Activated T-cell treated with anti-CD3 and anti-CD28 coated beads, Interleukin-2, amount 50 U/mL, for 72 hours (primary cell): ENCODE results near the gene MRPL46. TPM values are rescaled to one million over a fixed set of nuclear protein-coding genes. Genes with fewer than 3 reads are reported as not detected.
"Not testable (repeated sequence)": the region's sequence is repeated elsewhere in the genome, so short reads cannot be mapped to it uniquely, and the experiment has no call there.

Source experiments
- ATAC-seq, 2 donors: fragments of 150-1000 bp; cut with Tn5 transposase; replicated peaks in 1 of 2; 2 replicates each; pipeline ENCODE4 v1.10.0; 2021; ENCODE audit warnings: moderate library complexity in 2 of 2, mild to moderate bottlenecking in 1 of 2
- DNase-seq, 2 donors: peaks; one replicate each; pipeline ENCODE4 v3.0.0; 2021 to 2022; ENCODE audit warnings: mixed read lengths in 1 of 2
- H3K27ac Mint-ChIP-seq: one replicate; pipeline ENCODE4 v1.8.0; 2022; ENCODE audit warnings: mild to moderate bottlenecking, moderate library complexity, mixed read lengths
- H3K27me3 Mint-ChIP-seq: one replicate; pipeline ENCODE4 v1.8.0; 2022; ENCODE audit warnings: low read depth, mixed read lengths
- H3K36me3 Mint-ChIP-seq, 2 donors: one replicate each; pipeline ENCODE4 v1.8.0; 2022; ENCODE audit warnings: mixed read lengths in 2 of 2, mild to moderate bottlenecking in 1 of 2; ENCODE audit not compliant: insufficient read depth in 2 of 2
- H3K4me1 Mint-ChIP-seq: one replicate; pipeline ENCODE4 v1.8.0; 2022; ENCODE audit warnings: low read depth, mixed read lengths
- H3K4me3 Mint-ChIP-seq, 2 donors: one replicate each; pipeline ENCODE4 v1.8.0; 2022; ENCODE audit warnings: mild to moderate bottlenecking in 2 of 2, mixed read lengths in 2 of 2, moderate library complexity in 2 of 2
- H3K9me3 Mint-ChIP-seq, 2 donors: one replicate each; pipeline ENCODE4 v1.8.0; 2022; ENCODE audit warnings: mixed read lengths in 2 of 2
- total RNA-seq, 2 donors: library from RNA; stranded (reverse); gene quantifications; one replicate each; pipeline ENCODE4 v1.2.3, GENCODE V29; 2022

The MRPL46 gene
- total RNA-seq, 2 donors from 2014 or later: 35.8 to 36.7 TPM

DNA sequence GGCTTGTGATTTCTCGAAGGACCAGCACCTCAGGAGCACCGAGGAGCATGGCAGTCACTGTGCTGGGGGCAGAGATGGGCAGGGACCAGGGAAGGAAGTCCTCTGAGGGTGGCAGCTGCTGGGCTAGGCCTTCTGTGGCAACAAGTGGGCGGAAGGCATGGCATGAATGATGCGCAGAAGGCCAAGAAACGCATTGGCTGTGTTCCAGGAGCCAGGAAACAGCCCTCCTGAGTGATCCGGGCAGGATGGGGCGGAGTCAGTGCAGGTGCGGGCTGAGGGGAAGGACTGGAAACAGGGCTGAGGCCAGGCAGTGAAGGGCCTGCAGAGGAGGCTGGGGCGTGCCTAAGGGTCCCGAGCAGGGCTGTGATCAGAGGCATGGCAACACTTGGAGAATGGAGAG is 24.0 kb upstream of the MRPL46 start:
- no peak overlapping the region for H3K27ac Mint-ChIP-seq
- no peak for DNase-seq
- no peak for ATAC-seq
- no peak overlapping the region for H3K4me3 Mint-ChIP-seq
- no peaks in the 10 kb centered on the region for H3K36me3 Mint-ChIP-seq
- no peaks in the 10 kb centered on the region for H3K9me3 Mint-ChIP-seq
- no peaks in the 10 kb centered on the region for H3K27me3 Mint-ChIP-seq
- H3K4me1 Mint-ChIP-seq: no peaks in the 10 kb centered on the region

DNA sequence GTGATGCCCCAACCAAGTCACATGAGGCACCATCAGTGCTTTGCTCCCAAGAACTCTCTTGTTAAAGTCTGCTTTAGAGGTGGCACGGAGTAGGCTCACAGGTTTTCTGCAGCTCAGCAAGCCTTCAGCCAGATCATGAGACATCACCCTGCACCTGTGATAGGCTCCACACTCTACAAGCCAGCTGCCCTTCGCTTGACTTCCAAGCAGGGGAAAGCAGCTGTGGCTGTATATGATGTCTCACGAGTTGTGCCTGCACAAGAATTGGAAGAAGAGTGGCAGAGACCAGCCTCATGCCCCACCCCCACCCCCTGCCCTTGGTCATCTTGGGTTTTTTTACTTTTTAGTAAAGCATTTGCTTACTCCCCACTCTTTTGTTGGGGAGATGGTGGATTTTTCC is 22.8 kb upstream of the MRPL46 start:
- Mint-ChIP-seq H3K27ac (no peak overlapping the region), H3K9me3 (no peaks in the 10 kb centered on the region), H3K36me3 (no peaks in the 10 kb centered on the region), H3K4me1 (no peaks in the 10 kb centered on the region), H3K4me3 (no peak overlapping the region), H3K27me3 (no peaks in the 10 kb centered on the region)
- ATAC-seq (no peak), DNase-seq (no peak)

GRCh38 chr15:88489321-88489720 is 22.1 kb upstream of the MRPL46 start:
- Mint-ChIP-seq H3K4me1 (no peaks in the 10 kb centered on the region), H3K9me3 (no peaks in the 10 kb centered on the region), H3K27ac (no peak overlapping the region), H3K36me3 (no peaks in the 10 kb centered on the region), H3K4me3 (no peak overlapping the region), H3K27me3 (no peaks in the 10 kb centered on the region)
- DNase-seq (no peak), ATAC-seq (no peak)

- Mint-ChIP-seq H3K36me3 (no peaks in the 10 kb centered on the region), H3K4me1 (no peaks in the 10 kb centered on the region), H3K27me3 (no peaks in the 10 kb centered on the region), H3K4me3 (no peak overlapping the region), H3K9me3 (no peaks in the 10 kb centered on the region), H3K27ac (no peak overlapping the region)
- no peak for ATAC-seq
- DNase-seq: no peak
Measured at GRCh38 chr15:88487796-88488523, 20.8 kb upstream of the MRPL46 start.

DNA sequence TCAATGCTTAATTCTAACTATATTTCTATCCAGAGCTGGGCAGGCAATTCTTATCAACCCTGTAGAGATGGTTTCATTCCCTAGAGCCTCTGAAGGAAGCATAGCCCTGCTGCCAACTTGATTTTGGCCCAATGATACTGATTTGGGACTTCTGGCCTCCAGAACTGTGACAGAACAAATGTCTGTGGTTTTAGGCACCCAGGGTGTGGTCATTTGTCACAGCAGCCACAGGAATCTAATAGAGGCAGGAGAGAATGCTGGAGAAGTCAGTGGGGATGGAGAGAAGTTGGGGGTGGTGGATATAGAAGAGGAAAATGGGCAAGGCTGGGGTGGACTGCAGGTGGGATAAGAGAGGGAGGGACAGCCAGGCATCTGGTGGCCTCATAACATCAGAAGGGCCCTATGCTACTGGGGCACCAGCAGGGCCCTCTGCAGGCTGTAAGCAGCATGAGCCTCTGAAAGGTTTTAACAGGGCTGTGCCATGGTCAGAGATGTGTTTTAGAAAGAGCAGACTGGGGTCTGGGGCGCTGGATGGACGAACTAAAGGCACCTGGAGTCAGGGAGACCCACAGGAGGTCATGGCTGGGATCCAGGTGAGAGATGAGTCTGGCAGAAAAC is 20.1 kb upstream of the MRPL46 start:
- no peaks in the 10 kb centered on the region for H3K4me1 Mint-ChIP-seq
- no peak overlapping the region for H3K27ac Mint-ChIP-seq
- H3K4me3 Mint-ChIP-seq: no peak overlapping the region
- no peaks in the 10 kb centered on the region for H3K27me3 Mint-ChIP-seq
- DNase-seq: no peak
- H3K9me3 Mint-ChIP-seq: no peaks in the 10 kb centered on the region
- H3K36me3 Mint-ChIP-seq: no peaks in the 10 kb centered on the region
- ATAC-seq: no peak

DNA sequence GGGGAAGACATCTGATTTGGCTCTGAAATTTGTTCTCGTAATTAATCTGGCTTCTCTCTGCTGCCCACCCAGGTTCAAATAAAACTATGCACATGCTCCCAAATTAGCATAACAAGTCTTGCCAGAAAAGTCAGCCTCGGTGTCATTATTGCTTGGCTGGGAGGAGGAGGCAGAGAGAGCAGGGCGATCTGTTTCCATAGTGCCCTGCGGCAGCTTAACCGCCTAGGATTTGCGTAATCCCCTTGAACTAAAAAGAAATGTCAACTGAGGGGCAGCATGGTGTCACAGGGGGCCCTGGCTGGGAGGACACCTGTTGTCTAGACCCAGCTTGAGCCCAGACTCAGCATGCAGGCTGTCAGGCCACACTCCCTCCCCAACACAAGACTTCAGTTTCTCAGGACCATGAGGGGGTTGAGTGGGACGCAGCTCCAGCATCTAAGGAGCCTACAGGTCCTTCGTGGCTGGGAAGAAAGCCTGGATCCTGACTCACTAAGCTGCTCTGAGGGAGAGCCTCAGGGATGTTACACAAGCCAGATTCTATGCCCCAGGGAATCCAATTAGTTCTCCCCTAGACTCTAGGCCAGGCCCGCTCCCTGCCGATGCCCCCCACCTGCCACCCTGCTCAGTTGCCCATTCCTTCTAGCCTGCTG is 17.6 kb upstream of the MRPL46 start:
- DNase-seq (no peak), ATAC-seq (no peak)
- no peaks in the 10 kb centered on the region for H3K4me1 Mint-ChIP-seq
- no peaks in the 10 kb centered on the region for H3K27me3 Mint-ChIP-seq
- H3K27ac Mint-ChIP-seq: no peak overlapping the region
- no peaks in the 10 kb centered on the region for H3K36me3 Mint-ChIP-seq
- H3K4me3 Mint-ChIP-seq: no peak overlapping the region
- H3K9me3 Mint-ChIP-seq: no peaks in the 10 kb centered on the region

GRCh38 chr15:88482263-88482662 is 15.1 kb upstream of the MRPL46 start:
- H3K9me3 Mint-ChIP-seq: no peaks in the 10 kb centered on the region
- no peak overlapping the region for H3K27ac Mint-ChIP-seq
- no peak for DNase-seq
- peaks cover under 1 to 2% of the 10 kb centered on the region in 2 donors for H3K36me3 Mint-ChIP-seq
- no peak overlapping the region for H3K4me3 Mint-ChIP-seq
- no peaks in the 10 kb centered on the region for H3K4me1 Mint-ChIP-seq
- no peak for ATAC-seq
- no peaks in the 10 kb centered on the region for H3K27me3 Mint-ChIP-seq

DNA sequence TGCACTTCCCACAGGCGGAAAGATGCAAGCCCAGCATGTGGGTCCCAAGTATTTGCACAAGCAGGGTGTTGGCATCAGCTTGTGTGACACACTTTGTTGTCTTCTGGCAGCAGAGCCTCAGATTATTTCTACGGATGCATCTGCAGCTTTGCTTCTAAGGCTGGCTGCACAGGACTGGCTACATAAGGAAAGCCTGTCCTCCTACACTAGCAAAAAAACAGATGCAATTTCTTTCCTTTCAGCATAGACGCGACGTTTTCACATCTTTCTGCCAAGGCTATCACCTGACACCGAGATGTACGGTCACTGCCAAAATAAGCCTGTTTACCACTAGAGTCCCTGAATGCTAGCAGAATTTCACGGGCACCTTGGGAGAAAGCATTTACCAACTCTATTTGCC is 13.8 kb upstream of the MRPL46 start:
- no peak overlapping the region for H3K27ac Mint-ChIP-seq

DNA sequence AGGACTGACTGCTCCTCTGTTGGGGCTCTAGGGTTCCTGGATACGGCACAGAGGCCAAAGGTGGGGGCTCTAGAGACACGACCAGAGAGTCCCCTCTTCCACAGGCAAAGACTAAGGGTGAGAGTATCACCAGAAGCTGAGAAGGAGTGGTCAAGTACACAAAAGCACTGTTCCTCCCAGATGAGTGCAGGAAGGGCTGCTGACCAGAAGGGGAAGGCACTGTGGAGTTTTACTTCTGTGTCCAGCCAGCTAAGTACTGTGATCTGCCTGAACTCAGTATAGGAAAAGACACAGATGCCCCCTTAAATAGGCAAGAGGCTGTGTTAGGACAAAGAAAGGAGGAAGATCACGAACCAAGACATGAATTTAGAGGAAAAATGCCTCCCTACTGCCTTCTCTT is 12.0 kb upstream of the MRPL46 start:
- no peaks in the 10 kb centered on the region for H3K9me3 Mint-ChIP-seq
- no peak for DNase-seq
- no peak for ATAC-seq
- no peaks in the 10 kb centered on the region for H3K4me1 Mint-ChIP-seq
- H3K27ac Mint-ChIP-seq: no peak overlapping the region
- H3K36me3 Mint-ChIP-seq: peaks cover 2 to 4% of the 10 kb centered on the region in 2 donors
- H3K4me3 Mint-ChIP-seq: no peak overlapping the region
- H3K27me3 Mint-ChIP-seq: no peaks in the 10 kb centered on the region

More for the DNA sequence above, 13.8 kb upstream of the MRPL46 start:
- no peak for DNase-seq
- Mint-ChIP-seq H3K9me3 (no peaks in the 10 kb centered on the region), H3K4me1 (no peaks in the 10 kb centered on the region), H3K36me3 (peaks cover 2 to 4% of the 10 kb centered on the region in 2 donors), H3K27me3 (no peaks in the 10 kb centered on the region), H3K4me3 (no peak overlapping the region)
- ATAC-seq: no peak

- ATAC-seq: no peak
- DNase-seq: no peak
- Mint-ChIP-seq H3K36me3 (peaks cover 2 to 4% of the 10 kb centered on the region in 2 donors), H3K4me3 (no peak overlapping the region), H3K27me3 (no peaks in the 10 kb centered on the region), H3K9me3 (no peaks in the 10 kb centered on the region), H3K4me1 (no peaks in the 10 kb centered on the region), H3K27ac (no peak overlapping the region)
Measured at GRCh38 chr15:88477904-88478303, 10.7 kb upstream of the MRPL46 start.

DNA sequence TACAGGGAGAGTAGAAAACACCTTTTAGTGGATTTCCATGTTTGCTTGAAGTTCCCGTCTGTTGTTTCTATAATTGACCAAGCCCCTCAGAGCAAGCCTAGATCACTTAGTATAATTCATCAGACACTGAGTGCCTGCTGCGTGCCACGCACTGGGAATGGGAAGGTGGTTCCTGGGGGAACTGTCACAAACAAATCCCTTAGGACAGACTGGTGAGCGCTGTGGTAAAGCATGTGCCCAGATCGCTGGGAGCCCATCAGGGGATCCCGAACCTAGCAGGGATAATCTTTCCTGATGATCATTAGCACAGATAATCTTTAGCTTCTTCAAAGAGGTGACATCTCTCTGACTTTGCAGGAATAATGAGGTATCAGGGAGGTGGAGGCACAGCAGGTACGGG is 9.9 kb upstream of the MRPL46 start:
- Mint-ChIP-seq H3K27ac (no peak overlapping the region), H3K4me1 (peaks cover 4% of the 10 kb centered on the region), H3K27me3 (no peaks in the 10 kb centered on the region), H3K9me3 (no peaks in the 10 kb centered on the region), H3K4me3 (no peak overlapping the region), H3K36me3 (peaks cover 2 to 6% of the 10 kb centered on the region in 2 donors)
- no peak for ATAC-seq
- no peak for DNase-seq

DNA sequence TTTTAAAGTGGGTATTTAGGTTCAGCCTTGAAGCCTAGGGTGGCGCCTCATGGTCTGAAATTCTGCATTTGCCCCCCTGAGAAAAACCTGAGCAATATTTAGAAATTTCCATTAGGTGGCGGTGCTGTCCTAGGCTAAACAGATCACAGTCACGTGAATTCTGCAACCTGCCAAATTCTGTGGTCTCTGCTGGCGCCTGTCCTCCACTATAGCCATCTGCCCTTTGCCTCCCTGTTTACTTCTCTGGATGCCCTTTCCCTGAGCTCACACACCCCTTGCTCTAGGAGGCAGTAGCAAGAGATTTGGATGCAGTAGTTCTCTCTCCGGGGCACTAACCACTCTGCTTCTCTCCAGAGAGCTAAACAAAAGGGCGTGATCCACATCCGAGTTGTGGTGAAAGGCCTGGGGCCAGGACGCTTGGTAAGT is 9.5 kb upstream of the MRPL46 start:
- Mint-ChIP-seq H3K27me3 (no peaks in the 10 kb centered on the region), H3K4me3 (no peak overlapping the region), H3K27ac (no peak overlapping the region), H3K4me1 (peaks cover 9% of the 10 kb centered on the region), H3K36me3 (peaks cover 2 to 7% of the 10 kb centered on the region in 2 donors), H3K9me3 (no peaks in the 10 kb centered on the region)
- peak; percentile 50 to 51 for ATAC-seq
- peak in 1 of 2 donors; percentile 10 for DNase-seq

GRCh38 chr15:88473661-88474293 is 6.6 kb upstream of the MRPL46 start:
- H3K9me3 Mint-ChIP-seq, ATAC-seq, H3K36me3 Mint-ChIP-seq, DNase-seq, H3K4me3 Mint-ChIP-seq, H3K27me3 Mint-ChIP-seq: not testable (repeated sequence)
- peaks cover 10% of the 10 kb centered on the region for H3K4me1 Mint-ChIP-seq
- peak overlapping the region; percentile 51 for H3K27ac Mint-ChIP-seq
